ENCODE results near the gene SRRM3. TPM values are rescaled to one million over a fixed set of nuclear protein-coding genes. Genes with fewer than 3 reads are reported as not detected.
"Not testable (repeated sequence)": the region's sequence is repeated elsewhere in the genome, so short reads cannot be mapped to it uniquely, and the experiment has no call there.

SRRM3 gene
- total RNA-seq, 1 donor from 2014 or later, result 2.5 TPM

DNA sequence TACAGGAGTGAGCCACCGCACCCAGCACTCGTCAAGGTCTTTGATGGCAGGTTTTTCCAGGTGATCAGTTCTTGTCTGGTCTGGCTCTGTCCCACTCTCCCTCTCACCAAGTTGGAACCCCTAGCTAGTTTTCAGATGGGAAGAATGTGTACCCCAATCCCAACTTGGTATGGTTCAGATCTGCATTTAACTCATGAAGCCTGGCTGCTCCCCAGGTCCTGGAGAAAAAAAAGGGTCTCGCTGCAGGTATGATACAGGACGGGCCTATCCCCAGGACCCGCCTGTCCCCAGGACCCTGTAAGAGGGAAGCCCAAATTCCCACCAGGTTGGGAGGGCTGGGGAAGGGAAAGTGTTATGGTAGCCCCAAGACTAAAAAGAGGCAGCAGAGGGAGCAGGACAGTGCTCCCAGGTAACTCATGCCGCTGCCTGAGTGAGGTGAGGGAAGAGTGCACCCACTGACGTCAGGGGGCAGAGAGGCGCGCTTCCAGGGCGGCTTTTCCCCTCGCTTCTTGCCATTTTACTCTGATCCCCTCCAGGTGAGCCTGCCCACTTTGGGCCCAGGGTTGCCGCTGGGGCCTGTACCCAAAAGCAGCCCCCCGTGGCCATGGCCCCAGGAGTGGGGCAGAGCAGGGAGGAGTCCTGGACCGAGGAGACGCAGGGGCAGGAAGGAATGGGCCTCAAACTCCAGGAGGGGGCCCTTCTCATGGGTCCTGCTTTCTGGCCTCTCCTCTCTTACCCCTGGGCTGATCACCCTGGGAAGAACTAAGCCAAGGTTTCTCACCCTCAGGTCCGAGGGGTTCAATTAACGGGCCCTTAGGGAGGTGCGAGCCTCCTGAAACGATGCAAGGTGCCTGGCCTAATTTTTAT, 36.4 kb upstream of the SRRM3 start:
- Mint-ChIP-seq H3K4me3 (ENCODE audit: low read depth) (peak overlapping the region; percentile 16), H3K36me3 (ENCODE audit: insufficient read depth) (no peaks in the 10 kb centered on the region), H3K4me1 (ENCODE audit: low read depth) (peaks cover 5% of the 10 kb centered on the region), H3K27ac (peak overlapping the region; percentile 98), H3K27me3 (peaks cover 9% of the 10 kb centered on the region), H3K9me3 (ENCODE audit: low read depth) (no peaks in the 10 kb centered on the region)
- no peak for DNase-seq (ENCODE audit: low spot score, unreplicated experiment)
- TF ChIP-seq, protein P1, sequence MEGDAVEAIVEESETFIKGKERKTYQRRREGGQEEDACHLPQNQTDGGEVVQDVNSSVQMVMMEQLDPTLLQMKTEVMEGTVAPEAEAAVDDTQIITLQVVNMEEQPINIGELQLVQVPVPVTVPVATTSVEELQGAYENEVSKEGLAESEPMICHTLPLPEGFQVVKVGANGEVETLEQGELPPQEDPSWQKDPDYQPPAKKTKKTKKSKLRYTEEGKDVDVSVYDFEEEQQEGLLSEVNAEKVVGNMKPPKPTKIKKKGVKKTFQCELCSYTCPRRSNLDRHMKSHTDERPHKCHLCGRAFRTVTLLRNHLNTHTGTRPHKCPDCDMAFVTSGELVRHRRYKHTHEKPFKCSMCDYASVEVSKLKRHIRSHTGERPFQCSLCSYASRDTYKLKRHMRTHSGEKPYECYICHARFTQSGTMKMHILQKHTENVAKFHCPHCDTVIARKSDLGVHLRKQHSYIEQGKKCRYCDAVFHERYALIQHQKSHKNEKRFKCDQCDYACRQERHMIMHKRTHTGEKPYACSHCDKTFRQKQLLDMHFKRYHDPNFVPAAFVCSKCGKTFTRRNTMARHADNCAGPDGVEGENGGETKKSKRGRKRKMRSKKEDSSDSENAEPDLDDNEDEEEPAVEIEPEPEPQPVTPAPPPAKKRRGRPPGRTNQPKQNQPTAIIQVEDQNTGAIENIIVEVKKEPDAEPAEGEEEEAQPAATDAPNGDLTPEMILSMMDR (IDR thresholded peaks at IDR 0.05; ENCODE audit: unreplicated experiment), result no peak

DNA sequence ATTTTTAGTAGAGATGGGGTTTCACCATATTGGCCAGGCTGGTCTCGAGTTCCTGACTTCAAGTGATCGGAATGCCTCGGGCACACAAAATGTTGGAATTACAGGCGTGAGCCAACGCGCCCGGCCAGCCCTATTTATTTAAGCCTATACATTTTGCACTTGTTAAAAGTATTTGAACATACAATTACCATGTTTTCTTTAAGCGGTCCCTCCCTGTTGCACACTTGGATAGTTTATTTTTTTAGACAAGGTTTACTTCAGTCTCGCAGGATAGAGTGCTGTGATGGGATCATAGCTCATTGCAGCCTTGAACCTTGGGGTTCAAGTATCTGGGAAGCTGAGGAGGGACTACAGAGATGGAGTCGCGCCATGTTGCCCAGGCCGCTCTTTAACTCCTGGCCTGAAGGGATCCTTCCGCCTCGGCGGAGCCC, 35.7 kb upstream of the SRRM3 start:
- no peaks in the 10 kb centered on the region for H3K9me3 Mint-ChIP-seq (ENCODE audit: low read depth)
- TF ChIP-seq, protein P1 (IDR thresholded peaks at IDR 0.05; ENCODE audit: unreplicated experiment), result no peak
- no peaks in the 10 kb centered on the region for H3K36me3 Mint-ChIP-seq (ENCODE audit: insufficient read depth)
- no peak for DNase-seq (ENCODE audit: low spot score, unreplicated experiment)
- H3K27ac Mint-ChIP-seq, result peak overlapping the region; percentile 98
- peak overlapping the region; percentile 77 for H3K4me3 Mint-ChIP-seq (ENCODE audit: low read depth)
- peaks cover 5% of the 10 kb centered on the region for H3K4me1 Mint-ChIP-seq (ENCODE audit: low read depth)
- peaks cover 9% of the 10 kb centered on the region for H3K27me3 Mint-ChIP-seq

DNA sequence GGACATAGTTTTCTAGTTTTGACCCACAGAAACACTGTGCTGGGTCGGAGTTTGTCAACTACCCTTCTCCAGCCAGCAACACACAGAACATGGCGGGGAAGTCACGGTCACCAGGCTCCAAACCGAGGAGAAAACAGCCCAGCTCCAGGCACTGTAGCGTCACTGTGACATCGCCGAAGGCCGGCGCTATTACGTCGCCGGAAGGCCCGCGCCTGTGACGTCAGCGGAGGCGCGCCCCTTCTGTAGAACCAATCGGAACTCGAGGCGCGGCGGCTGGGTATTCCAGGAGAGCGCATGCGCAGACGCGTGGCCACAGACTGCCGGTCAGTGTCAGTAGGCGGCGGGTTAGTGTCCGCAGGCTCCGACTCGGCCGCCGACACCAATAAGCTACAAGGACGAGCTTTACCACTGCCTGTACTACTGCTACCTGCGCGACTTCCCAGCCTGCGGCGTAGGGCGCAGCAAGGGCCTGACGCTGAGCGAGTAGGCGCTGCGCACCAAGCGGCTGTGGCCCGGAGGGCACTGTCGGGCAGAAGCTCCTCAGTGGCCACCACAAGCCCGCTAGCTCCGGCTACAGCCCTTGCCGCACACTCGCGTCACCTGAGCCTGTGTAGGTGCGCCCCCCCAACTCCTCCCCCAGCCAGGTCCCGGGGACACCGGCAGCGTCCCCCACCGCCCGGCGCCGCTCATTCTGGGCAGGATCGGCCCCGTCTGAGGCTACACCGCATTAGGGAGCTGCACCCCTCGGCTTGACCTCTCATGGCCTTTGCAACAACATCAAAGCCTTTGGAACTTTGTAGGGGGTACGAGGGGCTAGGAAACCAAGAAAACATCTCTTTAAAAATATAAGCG, 35.1 kb upstream of the SRRM3 start:
- DNase-seq (ENCODE audit: low spot score, unreplicated experiment), result peak; percentile 97
- H3K4me1 Mint-ChIP-seq (ENCODE audit: low read depth), result peaks cover 5% of the 10 kb centered on the region
- peaks cover 9% of the 10 kb centered on the region for H3K27me3 Mint-ChIP-seq
- H3K36me3 Mint-ChIP-seq (ENCODE audit: insufficient read depth), result no peaks in the 10 kb centered on the region
- peak overlapping the region; percentile 98 for H3K27ac Mint-ChIP-seq
- TF ChIP-seq, protein P1 (IDR thresholded peaks at IDR 0.05; ENCODE audit: unreplicated experiment), result peak; percentile 34
- H3K9me3 Mint-ChIP-seq (ENCODE audit: low read depth), result no peaks in the 10 kb centered on the region
- peak overlapping the region; percentile 77 for H3K4me3 Mint-ChIP-seq (ENCODE audit: low read depth)

GRCh38 chr7:76173566-76174205, 28.0 kb upstream of the SRRM3 start:
- DNase-seq (ENCODE audit: low spot score, unreplicated experiment), result no peak
- Mint-ChIP-seq H3K4me1 (ENCODE audit: low read depth) (peaks cover 2% of the 10 kb centered on the region), H3K4me3 (ENCODE audit: low read depth) (no peak overlapping the region), H3K27me3 (peaks cover 2% of the 10 kb centered on the region), H3K9me3 (ENCODE audit: low read depth) (no peaks in the 10 kb centered on the region), H3K36me3 (ENCODE audit: insufficient read depth) (no peaks in the 10 kb centered on the region), H3K27ac (no peak overlapping the region)
- TF ChIP-seq, protein P1 (IDR thresholded peaks at IDR 0.05; ENCODE audit: unreplicated experiment), result no peak

DNA sequence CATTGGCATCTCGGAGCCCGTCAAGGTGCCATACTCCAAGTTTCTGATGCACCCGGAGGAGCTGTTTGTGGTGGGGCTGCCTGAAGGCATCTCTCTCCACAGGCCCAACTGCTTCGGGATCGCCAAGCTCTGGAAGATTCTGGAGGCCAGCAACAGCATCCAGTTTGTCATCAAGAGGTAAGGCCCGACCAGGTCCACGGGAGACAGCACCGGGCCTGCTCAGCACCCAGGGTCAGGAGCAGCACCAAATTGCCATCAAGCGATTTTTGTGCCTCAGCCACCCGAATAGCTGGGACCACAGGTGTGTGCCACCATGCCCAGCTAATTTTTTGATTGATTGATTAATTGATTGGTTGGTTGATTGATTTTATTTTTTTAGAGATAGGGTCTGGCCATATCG, 24.7 kb upstream of the SRRM3 start:
- H3K36me3 Mint-ChIP-seq (ENCODE audit: insufficient read depth); H3K4me3 Mint-ChIP-seq (ENCODE audit: low read depth): not testable (repeated sequence)

More for the DNA sequence above, 24.7 kb upstream of the SRRM3 start:
- not testable (repeated sequence) for DNase-seq (ENCODE audit: low spot score, unreplicated experiment); H3K9me3 Mint-ChIP-seq (ENCODE audit: low read depth); H3K27ac Mint-ChIP-seq; H3K4me1 Mint-ChIP-seq (ENCODE audit: low read depth); H3K27me3 Mint-ChIP-seq
